C4-2B (cell line): Measurements from ENCODE around the gene MYLK4.

Experiments used
- H3K27ac ChIP-seq: fragments of 450-650 bp; 2 replicates; pipeline ENCODE4 v1.5.1; 2017
- CTCF ChIP-seq: fragments of 450-650 bp; conservative IDR thresholded peaks from 2 replicates; pipeline ENCODE4 v1.5.1; 2017; ENCODE audit warnings: mild to moderate bottlenecking
- ZFX ChIP-seq: fragments of 450-650 bp; IDR thresholded peaks from 2 replicates; pipeline ENCODE4 v1.6.1; 2017

Gene MYLK4

GRCh38 chr6:2745246-2745645 lies 5.5 kb downstream of the MYLK4 start:
- TF ChIP-seq ZFX (no peak), CTCF (no peak)
- H3K27ac ChIP-seq: no peak overlapping the region

GRCh38 chr6:2744778-2745177 lies 5.9 kb downstream of the MYLK4 start:
- TF ChIP-seq CTCF (no peak; the same call in 1 of the 2 replicates), ZFX (no peak)
- H3K27ac ChIP-seq: peak overlapping the region; percentile 36; the same call in 1 of the 2 replicates

GRCh38 chr6:2744209-2744771 lies 6.4 kb downstream of the MYLK4 start:
- TF ChIP-seq ZFX (no peak), CTCF (peak; percentile 68)
- H3K27ac ChIP-seq: peak overlapping the region; percentile 36

GRCh38 chr6:2743280-2744208 lies 7.2 kb downstream of the MYLK4 start:
- H3K27ac ChIP-seq: peak overlapping the region; percentile 36
- TF ChIP-seq CTCF (no peak), ZFX (no peak)

- H3K27ac ChIP-seq: no peak overlapping the region
- TF ChIP-seq CTCF: no peak
- TF ChIP-seq ZFX: no peak
Measured at GRCh38 chr6:2741756-2742155, 9.0 kb downstream of the MYLK4 start.

GRCh38 chr6:2740581-2740980 lies 10.1 kb downstream of the MYLK4 start:
- TF ChIP-seq CTCF (no peak), ZFX (no peak)
- no peak overlapping the region for H3K27ac ChIP-seq

- no peak overlapping the region for H3K27ac ChIP-seq
- TF ChIP-seq ZFX (no peak), CTCF (no peak)
Measured at GRCh38 chr6:2739335-2739734, 11.4 kb downstream of the MYLK4 start.
